GM10266 (cell line): Measurements from ENCODE around the gene UXS1.

ENCODE experiments used
- DNase-seq: peaks from one replicate; pipeline ENCODE4 v3.0.0; 2012; ENCODE audit errors: extremely low spot score
- TF ChIP-seq, protein P1 (sequence below): IDR thresholded peaks from 2 replicates; pipeline ENCODE4 v1.5.1; 2012; ENCODE audit warnings: mild to moderate bottlenecking, low read depth; ENCODE audit not compliant: control insufficient read depth, insufficient read depth; ENCODE audit errors: missing control alignments

UXS1 gene

DNA sequence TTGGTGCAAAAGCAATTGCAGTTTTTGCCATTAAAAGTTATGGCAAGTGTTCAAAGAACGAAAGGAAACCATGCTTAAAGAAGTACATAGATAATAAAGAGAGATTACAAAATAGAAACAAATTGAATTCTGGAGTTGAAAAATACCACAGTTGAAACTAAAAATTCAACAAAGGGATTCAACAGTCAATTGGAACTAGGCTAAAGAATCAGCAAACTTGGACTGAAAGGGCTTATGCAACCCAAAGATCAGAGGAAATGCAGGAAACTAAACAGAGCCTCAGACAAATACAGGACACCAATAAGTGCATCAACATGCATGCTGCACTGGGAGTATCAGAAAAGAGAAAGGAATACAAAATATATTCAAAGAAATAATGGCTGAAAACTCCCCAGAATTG, 40.3 kb downstream of the UXS1 start:
- TF ChIP-seq, protein P1, sequence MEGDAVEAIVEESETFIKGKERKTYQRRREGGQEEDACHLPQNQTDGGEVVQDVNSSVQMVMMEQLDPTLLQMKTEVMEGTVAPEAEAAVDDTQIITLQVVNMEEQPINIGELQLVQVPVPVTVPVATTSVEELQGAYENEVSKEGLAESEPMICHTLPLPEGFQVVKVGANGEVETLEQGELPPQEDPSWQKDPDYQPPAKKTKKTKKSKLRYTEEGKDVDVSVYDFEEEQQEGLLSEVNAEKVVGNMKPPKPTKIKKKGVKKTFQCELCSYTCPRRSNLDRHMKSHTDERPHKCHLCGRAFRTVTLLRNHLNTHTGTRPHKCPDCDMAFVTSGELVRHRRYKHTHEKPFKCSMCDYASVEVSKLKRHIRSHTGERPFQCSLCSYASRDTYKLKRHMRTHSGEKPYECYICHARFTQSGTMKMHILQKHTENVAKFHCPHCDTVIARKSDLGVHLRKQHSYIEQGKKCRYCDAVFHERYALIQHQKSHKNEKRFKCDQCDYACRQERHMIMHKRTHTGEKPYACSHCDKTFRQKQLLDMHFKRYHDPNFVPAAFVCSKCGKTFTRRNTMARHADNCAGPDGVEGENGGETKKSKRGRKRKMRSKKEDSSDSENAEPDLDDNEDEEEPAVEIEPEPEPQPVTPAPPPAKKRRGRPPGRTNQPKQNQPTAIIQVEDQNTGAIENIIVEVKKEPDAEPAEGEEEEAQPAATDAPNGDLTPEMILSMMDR: no peak
- DNase-seq: no peak

DNA sequence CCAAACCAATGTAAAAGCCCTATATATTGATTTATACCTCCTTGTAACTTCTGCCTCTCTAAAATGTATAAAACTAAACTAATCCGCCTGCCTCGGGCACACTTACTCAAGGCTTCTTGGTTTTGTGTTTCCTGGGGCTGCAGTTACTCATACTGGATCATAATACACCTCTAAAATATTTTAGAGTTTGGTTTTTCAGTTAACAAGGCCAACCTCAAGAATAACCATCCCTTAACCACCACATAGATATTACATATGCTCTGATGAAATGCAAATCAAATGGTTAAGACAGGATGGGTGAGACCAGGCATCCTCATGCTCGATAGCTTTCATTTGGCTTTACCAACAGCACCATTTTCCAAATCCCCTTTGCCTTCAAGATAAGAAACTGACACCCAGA, 46.4 kb downstream of the UXS1 start:
- TF ChIP-seq, protein P1: no peak
- DNase-seq: no peak

DNA sequence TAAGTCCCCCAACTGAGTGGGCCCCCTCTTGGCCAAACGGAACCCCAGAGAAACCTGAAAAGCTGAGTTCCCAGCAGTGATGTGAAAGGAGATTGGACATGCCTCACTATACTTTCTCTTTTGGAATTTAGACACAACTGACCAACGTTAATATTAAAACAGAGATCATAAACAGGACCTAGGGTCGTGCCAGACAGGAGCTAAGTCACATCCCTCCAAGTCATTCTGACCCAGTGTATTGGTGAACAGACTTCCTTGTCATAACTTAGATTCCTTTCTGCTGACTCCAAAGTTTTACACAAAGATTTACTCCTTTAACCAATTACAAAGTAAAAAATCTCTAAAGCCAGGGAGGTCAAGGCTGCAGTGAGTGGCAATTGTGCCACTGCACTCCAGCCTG, 46.9 kb downstream of the UXS1 start:
- TF ChIP-seq, protein P1: no peak

DNA sequence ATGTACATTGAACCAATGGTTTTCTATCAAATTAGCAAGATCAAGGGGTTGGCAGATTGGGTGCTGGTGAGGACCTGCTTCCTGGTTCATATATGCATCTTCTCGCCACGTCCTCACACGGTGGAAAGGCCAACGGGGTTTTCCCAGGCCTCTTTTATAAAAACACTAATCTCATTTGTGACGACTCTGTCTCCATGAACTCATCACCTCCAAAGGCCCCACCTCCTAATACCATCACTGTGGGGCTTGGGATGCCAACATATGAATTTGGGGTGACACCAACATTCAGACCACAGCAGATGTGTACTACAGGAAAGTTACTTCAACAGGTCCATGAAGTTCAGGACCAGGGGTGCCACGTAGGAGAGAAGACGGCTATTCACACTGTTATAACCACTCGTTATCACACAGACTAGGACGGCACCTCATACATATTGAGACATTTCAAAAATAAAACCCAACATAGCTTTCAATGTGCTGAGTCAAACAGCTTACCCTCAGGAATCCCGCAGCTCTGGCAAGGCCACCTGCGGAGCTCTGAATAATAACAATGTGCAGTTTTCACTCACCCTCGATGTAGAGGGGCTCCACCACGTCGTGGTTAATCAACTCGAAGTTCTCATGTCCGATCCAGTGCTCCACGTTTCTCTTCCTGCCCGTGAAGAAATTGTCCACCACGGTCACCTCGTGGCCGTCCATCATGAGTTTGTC, 49.3 kb downstream of the UXS1 start:
- DNase-seq: no peak
- TF ChIP-seq, protein P1: no peak

More for the DNA sequence above, 46.9 kb downstream of the UXS1 start:
- no peak for DNase-seq

DNA sequence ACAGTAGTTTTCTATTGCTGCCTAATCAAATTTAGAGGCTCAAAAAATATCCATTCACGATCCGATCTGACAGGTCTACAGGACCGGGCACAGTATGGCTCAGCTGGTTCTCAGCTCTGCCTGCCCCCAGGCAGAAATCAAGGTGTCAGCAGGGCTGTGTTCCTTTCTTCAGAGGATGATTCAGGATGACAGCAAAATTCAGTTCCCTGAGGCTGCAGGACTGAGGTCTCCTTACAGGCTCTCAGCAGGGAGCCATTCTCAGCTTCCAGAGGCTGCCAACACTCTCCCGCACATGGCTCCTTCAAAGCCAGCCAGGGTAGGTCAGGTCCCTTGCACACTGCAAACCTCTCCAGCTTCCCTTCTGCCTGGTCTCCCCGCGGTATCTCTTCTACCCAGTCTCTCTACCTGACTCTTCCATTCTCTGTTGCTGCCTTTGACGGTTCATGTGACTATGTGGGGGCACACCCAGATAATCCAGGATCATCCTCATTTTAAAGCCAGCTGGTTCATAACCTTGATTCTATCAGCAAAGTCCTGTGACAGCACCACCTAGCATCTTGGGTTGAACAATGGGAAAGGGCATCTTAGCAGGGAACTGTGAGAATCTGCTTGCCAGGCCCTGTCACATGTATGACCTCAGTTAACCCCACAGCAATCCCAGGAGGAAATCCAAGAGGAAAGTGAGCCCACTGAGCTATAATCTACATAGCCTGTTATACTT, 50.4 kb downstream of the UXS1 start:
- TF ChIP-seq, protein P1: no peak
- DNase-seq: no peak

DNA sequence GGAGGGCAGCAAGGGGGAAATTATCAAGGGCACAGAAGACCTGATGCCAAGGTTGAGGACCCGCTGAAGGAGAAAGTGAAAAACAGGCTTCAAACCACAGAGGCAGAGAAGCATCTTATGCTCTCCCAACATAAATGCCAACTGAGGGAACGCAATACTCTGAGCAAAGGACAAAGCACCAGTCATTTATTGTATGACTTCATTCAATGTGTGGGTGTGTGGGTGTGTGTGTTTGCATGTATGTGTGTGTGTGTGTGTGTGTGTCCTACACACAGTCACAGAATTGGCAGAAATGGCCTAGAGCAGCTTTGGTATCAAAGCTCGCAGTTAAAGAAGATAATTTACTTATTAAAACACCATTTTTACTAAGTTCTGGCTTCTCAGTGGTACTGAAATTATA, 51.4 kb downstream of the UXS1 start:
- no peak for DNase-seq
- TF ChIP-seq, protein P1: no peak

DNA sequence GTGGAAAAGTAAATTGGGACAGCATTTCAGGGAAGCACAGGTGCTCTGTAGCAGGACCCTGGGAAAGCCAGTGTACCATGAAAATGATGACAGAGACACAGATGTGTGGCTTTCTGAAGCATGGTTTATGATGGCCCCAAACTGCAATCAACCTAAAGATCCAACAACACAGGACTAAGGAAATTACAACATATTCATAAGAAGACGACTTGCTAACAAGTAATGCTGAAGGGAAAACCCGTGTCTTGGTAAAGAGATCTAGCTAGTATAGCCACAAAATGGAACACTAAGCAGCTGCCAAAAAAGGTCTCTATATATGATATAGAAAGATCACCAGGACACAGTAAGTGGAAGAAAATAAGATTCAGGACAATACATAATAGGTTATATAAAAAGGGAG, 53.2 kb downstream of the UXS1 start:
- no peak for DNase-seq
- TF ChIP-seq, protein P1: no peak
